ENCODE measurements around the gene PLA2G4C. TPM values are rescaled to one million over a fixed set of nuclear protein-coding genes. Genes with fewer than 3 reads are reported as not detected.
"Not testable (repeated sequence)": the region's sequence is repeated elsewhere in the genome, so short reads cannot be mapped to it uniquely, and the experiment has no call there.

PLA2G4C gene
- total RNA-seq, 1 experiment from 2014 or later: 4.2 TPM

DNA sequence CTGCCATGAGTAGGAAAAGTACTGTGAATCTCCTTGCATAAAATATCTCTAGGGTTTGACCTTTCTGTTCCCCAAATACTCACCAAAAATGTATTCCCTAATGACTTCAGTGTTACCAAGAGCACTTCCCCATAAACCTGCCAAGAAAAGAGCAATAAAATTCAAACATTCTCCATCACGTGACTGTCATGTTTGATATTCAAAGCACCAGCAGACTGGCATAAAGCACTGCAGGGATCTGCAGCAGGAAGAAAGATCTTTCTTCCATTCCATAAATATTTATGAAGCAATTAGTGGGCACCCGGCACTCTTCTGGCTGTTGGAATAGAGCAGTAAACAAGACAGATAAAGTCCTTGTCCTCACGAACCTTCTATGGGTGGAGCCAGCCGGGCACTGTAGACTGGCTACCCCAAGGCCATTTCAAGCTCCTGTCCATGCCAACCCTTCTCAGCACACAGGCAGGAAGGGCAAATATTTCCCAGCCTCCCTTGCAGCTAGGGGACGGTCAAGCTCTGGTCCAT is 20.3 kb downstream of the PLA2G4C start:
- H3K4me1 Mint-ChIP-seq (ENCODE audit: low read depth, unreplicated experiment): peaks cover 7% of the 10 kb centered on the region
- H3K27ac Mint-ChIP-seq (ENCODE audit: unreplicated experiment): no peak overlapping the region
- H3K9me3 Mint-ChIP-seq (ENCODE audit: low read depth, unreplicated experiment): peaks cover 10% of the 10 kb centered on the region
- TF ChIP-seq, protein P1, sequence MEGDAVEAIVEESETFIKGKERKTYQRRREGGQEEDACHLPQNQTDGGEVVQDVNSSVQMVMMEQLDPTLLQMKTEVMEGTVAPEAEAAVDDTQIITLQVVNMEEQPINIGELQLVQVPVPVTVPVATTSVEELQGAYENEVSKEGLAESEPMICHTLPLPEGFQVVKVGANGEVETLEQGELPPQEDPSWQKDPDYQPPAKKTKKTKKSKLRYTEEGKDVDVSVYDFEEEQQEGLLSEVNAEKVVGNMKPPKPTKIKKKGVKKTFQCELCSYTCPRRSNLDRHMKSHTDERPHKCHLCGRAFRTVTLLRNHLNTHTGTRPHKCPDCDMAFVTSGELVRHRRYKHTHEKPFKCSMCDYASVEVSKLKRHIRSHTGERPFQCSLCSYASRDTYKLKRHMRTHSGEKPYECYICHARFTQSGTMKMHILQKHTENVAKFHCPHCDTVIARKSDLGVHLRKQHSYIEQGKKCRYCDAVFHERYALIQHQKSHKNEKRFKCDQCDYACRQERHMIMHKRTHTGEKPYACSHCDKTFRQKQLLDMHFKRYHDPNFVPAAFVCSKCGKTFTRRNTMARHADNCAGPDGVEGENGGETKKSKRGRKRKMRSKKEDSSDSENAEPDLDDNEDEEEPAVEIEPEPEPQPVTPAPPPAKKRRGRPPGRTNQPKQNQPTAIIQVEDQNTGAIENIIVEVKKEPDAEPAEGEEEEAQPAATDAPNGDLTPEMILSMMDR (IDR thresholded peaks at IDR 0.05; ENCODE audit: unreplicated experiment): no peak
- H3K36me3 Mint-ChIP-seq (ENCODE audit: insufficient read depth, unreplicated experiment): no peaks in the 10 kb centered on the region
- intact Hi-C loops (cut with micrococcal nuclease; ENCODE audit: unreplicated experiment): no loop called here
- no peak overlapping the region for H3K4me3 Mint-ChIP-seq (ENCODE audit: low read depth, unreplicated experiment)
- BruUV-seq (replicated peaks): no TSS peak
- no peak for DNase-seq
- CTCF ChIA-PET: no interaction called here
- H3K27me3 Mint-ChIP-seq (ENCODE audit: unreplicated experiment): peaks cover 78% of the 10 kb centered on the region

DNA sequence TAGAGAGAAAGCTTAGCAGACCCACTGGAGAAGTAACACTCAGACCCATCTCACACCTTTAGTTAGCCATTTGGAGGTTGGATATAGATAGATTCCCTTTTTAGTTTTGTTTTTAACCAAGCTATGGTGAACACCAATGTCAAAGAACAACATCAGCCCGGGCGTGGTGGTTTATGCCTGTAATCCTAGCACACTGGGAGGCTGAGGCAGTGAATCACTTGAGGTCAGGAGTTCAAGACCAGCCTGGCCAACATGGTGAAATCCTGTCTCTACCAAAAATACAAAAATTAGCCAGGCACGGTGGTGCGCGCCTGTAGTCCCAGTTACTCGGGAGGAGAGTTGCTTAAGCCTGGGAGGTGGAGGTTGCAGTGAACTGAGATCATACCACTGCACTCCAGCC is 21.6 kb downstream of the PLA2G4C start:
- H3K9me3 Mint-ChIP-seq (ENCODE audit: low read depth, unreplicated experiment); CTCF ChIA-PET; H3K36me3 Mint-ChIP-seq (ENCODE audit: insufficient read depth, unreplicated experiment); H3K4me3 Mint-ChIP-seq (ENCODE audit: low read depth, unreplicated experiment); H3K4me1 Mint-ChIP-seq (ENCODE audit: low read depth, unreplicated experiment); H3K27ac Mint-ChIP-seq (ENCODE audit: unreplicated experiment); BruUV-seq (replicated peaks); intact Hi-C loops (cut with micrococcal nuclease; ENCODE audit: unreplicated experiment); DNase-seq: not testable (repeated sequence)
- H3K27me3 Mint-ChIP-seq (ENCODE audit: unreplicated experiment): peaks cover 84% of the 10 kb centered on the region

DNA sequence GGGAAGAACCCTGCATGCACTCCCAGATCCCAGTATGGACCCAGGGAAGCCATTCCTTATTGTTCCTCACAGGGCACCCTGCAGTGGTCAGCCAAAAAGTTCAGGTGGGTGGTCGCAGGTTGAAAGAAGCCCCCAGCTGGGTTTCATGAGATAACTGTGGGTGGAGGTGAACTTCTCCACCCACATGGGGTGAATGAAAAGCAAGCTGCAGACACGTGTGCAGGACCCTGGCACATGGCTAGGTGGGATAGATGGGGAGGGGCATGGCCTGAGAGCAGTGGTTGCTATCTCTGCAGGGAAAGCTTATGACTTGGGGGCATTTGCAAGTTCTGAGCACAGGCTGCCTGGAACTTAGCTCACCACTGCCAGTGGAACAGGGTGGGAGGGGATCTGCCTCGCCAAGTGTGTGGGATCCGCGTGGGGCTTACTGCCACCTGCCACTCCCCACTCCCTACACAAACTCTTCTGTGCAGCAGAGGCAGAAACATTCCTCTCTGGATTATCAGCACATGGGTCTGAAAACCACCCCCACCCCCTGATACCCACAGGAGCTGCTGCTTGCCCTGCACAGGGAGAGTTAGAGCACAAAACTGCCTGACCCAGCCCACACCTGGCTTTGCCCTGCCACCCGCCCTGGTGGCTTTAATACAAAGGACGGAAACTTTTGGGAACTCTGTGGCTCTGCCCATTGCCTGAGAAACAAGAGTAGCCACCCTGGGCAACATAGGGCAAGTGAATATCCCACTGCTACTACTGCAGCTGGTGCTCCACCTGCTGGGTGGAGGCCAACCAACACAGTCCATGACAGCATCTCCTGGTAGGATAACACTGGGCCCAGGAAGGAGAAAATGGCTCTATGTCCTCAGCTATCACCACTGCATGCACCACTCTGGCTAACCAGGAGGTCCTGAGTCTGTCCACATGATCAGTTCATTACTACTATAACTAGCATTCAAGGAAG is 24.4 kb downstream of the PLA2G4C start:
- DNase-seq: no peak
- no peaks in the 10 kb centered on the region for H3K9me3 Mint-ChIP-seq (ENCODE audit: low read depth, unreplicated experiment)
- intact Hi-C loops (cut with micrococcal nuclease; ENCODE audit: unreplicated experiment): no loop called here
- H3K4me3 Mint-ChIP-seq (ENCODE audit: low read depth, unreplicated experiment): no peak overlapping the region
- BruUV-seq (replicated peaks): no TSS peak
- CTCF ChIA-PET: interaction anchor here (1.2 kb wide), 1 partner anchor 8 kb away, joined by 3 read pairs; no protein-coding TSS in a partner anchor
- no peaks in the 10 kb centered on the region for H3K36me3 Mint-ChIP-seq (ENCODE audit: insufficient read depth, unreplicated experiment)
- peaks cover 7% of the 10 kb centered on the region for H3K4me1 Mint-ChIP-seq (ENCODE audit: low read depth, unreplicated experiment)
- H3K27ac Mint-ChIP-seq (ENCODE audit: unreplicated experiment): no peak overlapping the region
- TF ChIP-seq, protein P1 (IDR thresholded peaks at IDR 0.05; ENCODE audit: unreplicated experiment): no peak
- H3K27me3 Mint-ChIP-seq (ENCODE audit: unreplicated experiment): peaks cover 69% of the 10 kb centered on the region

DNA sequence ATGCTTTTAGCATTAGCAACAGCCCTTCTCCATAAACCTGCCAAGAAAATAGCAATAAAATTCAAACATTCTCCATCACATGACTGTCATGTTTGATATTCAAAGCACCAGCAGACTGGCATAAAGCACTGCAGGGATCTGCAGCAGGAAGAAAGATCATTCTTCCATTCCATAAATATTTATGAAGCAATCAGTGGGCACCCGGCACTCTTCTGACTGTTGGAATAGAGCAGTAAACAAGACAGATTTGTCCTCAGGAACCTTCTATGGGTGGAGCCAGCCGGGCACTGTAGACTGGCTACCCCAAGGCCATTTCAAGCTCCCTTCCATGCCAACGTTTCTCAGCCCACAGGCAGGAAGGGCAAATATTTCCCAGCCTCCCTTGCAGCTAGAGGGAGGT is 25.5 kb downstream of the PLA2G4C start:
- H3K9me3 Mint-ChIP-seq (ENCODE audit: low read depth, unreplicated experiment): no peaks in the 10 kb centered on the region
- intact Hi-C loops (cut with micrococcal nuclease; ENCODE audit: unreplicated experiment): no loop called here
- DNase-seq: no peak
- H3K4me3 Mint-ChIP-seq (ENCODE audit: low read depth, unreplicated experiment): no peak overlapping the region
- no peak overlapping the region for H3K27ac Mint-ChIP-seq (ENCODE audit: unreplicated experiment)
- H3K27me3 Mint-ChIP-seq (ENCODE audit: unreplicated experiment): peaks cover 66% of the 10 kb centered on the region
- CTCF ChIA-PET: interaction anchor here (0.5 to 1.2 kb wide), 2 partner anchors 9 to 1214 kb away, joined by 3 to 4 read pairs; no protein-coding TSS in a partner anchor
- TF ChIP-seq, protein P1 (IDR thresholded peaks at IDR 0.05; ENCODE audit: unreplicated experiment): no peak
- peaks cover 3% of the 10 kb centered on the region for H3K4me1 Mint-ChIP-seq (ENCODE audit: low read depth, unreplicated experiment)
- no peaks in the 10 kb centered on the region for H3K36me3 Mint-ChIP-seq (ENCODE audit: insufficient read depth, unreplicated experiment)
- BruUV-seq (replicated peaks): no TSS peak
